ENCODE results near the gene ENPP1.

- TF ChIP-seq POLR2A (IDR thresholded peaks at IDR 0.05; ENCODE audit: low read depth, low read length) (no peak), POLR2AphosphoS5 (IDR thresholded peaks at IDR 0.05; ENCODE audit: low read depth, low read length) (no peak), POU2F2 (IDR thresholded peaks at IDR 0.05; ENCODE audit: low read depth, low read length) (no peak), TAF1 (IDR thresholded peaks at IDR 0.05; ENCODE audit: low read depth, low read length) (no peak), SPI1 (IDR thresholded peaks at IDR 0.05; ENCODE audit: low read depth, low read length) (no peak), PAX5 (IDR thresholded peaks at IDR 0.05; ENCODE audit: insufficient read depth, low read length, severe bottlenecking) (no peak)
Measured at GRCh38 chr6:131784561-131784960, 23.3 kb upstream of the ENPP1 start.
